ENCODE data around the gene MTHFSD.

The MTHFSD gene

GRCh38 chr16:86514481-86515376 is 40.3 kb downstream of the MTHFSD start:
- DNase-seq (ENCODE audit: low spot score): no peak

DNA sequence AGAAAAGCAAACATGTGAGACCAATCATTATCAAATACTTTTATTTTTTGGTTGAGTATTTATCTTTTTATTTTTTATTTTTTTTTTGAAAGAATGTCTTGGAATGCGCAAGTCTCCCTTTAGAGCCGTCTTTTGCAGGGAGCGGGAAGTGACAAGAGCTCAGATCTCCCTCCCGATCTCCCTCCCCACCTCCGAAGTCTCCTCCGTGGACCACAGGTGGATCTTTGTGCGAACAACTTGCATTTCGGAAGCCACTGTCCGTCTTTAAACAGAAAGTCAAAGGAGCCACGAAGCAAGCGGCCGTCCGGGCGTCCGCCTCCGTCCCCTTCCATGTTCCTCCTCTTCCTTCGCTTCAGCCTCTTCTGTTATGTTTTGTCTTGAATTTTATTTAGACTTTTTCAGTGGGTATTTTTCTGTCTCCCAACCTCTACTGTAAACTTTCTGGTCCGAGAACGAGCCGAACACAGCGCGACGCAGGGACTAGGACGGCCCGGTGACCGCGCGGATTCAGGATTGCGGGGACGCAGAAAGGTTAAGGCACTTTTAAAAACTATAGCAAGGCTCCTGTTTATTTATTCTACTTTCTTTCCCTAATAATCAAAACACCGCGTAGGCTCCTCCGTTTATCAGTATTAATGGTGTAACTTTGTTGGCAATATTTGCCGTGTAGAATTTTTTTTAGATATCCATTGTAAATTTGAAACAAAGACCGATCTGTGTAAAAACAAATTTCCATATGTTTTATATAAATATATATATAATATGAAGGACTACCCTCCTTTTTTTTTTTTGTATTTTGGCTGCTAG is 41.4 kb downstream of the MTHFSD start:
- no peak for DNase-seq (ENCODE audit: low spot score)

GRCh38 chr16:86512860-86513470 is 42.1 kb downstream of the MTHFSD start:
- no peak for DNase-seq (ENCODE audit: low spot score)

- no peak for DNase-seq (ENCODE audit: low spot score)
Observed at GRCh38 chr16:86512301-86512859, 42.7 kb downstream of the MTHFSD start.

GRCh38 chr16:86511317-86512161 is 43.5 kb downstream of the MTHFSD start:
- DNase-seq (ENCODE audit: low spot score): no peak

DNA sequence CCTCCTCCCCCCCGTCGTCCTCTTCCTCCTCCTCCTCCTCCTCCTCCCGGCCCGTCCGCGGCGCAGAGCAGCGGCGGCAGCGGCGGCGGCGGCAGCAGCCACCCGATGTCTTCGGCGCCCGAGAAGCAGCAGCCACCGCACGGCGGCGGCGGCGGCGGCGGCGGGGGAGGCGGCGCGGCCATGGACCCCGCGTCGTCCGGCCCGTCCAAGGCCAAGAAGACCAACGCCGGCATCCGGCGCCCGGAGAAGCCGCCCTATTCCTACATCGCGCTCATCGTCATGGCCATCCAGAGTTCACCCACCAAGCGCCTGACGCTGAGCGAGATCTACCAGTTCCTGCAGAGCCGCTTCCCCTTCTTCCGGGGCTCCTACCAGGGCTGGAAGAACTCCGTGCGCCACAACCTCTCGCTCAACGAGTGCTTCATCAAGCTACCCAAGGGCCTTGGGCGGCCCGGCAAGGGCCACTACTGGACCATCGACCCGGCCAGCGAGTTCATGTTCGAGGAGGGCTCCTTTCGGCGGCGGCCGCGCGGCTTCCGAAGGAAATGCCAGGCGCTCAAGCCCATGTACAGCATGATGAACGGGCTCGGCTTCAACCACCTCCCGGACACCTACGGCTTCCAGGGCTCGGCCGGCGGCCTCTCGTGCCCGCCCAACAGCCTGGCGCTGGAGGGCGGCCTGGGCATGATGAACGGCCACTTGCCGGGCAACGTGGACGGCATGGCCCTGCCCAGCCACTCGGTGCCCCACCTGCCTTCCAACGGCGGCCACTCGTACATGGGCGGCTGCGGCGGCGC is 44.4 kb downstream of the MTHFSD start, which contains the start of gene FOXF1:
Gene FOXF1, plus strand, starts transcription at position 63 of the 797 bp plus-strand sequence. Its CDS starts 43 bp downstream, at position 106.
- DNase-seq (ENCODE audit: low spot score): peak; percentile 46

GRCh38 chr16:86509759-86510464 is 45.1 kb downstream of the MTHFSD start:
- peak; percentile 63 for DNase-seq (ENCODE audit: low spot score)

DNA sequence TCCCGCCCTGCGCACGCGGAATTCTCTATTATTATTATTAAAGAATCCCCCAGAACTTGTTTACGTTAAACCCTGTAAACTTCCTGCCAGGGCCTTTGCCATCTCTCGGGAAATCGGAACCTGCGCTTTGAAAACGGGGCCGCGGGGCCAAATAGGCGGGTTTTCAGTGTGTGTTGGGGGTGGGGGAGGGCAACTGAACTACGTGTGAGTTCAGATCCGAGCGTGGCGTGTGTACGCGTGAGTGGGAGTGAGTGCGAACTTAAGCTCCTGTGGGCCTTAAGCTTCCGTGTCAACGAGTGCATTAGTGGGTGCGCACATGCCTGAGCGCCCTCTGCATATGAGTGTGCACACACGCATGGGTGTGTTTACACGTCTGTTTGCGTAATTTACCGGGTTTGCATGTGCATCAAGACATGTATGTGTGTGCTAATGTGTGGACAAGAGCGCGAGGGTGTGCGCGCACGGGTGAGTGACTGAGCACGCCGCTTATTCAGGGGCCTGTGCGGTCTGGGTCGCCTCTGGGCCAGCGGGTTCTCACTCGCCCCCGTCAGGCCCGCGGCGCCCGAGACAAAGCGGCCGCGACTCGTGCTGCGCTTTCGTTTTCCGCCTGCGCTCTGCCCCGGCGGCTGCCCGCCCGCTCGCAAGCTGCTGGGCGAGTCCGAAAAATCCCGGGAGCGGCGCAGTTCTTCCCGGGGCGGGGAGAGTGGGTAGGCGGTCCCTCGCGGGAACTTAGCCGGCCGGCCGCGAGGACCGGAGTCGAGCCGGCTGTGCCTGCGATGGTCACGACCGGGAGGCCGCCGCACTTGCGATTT is 45.9 kb downstream of the MTHFSD start:
- peak; percentile 88 for DNase-seq (ENCODE audit: low spot score)

- no peak for DNase-seq (ENCODE audit: low spot score)
Observed at GRCh38 chr16:86508028-86508946, 46.7 kb downstream of the MTHFSD start.

GRCh38 chr16:86507173-86508027 is 47.6 kb downstream of the MTHFSD start:
- DNase-seq (ENCODE audit: low spot score): no peak

DNA sequence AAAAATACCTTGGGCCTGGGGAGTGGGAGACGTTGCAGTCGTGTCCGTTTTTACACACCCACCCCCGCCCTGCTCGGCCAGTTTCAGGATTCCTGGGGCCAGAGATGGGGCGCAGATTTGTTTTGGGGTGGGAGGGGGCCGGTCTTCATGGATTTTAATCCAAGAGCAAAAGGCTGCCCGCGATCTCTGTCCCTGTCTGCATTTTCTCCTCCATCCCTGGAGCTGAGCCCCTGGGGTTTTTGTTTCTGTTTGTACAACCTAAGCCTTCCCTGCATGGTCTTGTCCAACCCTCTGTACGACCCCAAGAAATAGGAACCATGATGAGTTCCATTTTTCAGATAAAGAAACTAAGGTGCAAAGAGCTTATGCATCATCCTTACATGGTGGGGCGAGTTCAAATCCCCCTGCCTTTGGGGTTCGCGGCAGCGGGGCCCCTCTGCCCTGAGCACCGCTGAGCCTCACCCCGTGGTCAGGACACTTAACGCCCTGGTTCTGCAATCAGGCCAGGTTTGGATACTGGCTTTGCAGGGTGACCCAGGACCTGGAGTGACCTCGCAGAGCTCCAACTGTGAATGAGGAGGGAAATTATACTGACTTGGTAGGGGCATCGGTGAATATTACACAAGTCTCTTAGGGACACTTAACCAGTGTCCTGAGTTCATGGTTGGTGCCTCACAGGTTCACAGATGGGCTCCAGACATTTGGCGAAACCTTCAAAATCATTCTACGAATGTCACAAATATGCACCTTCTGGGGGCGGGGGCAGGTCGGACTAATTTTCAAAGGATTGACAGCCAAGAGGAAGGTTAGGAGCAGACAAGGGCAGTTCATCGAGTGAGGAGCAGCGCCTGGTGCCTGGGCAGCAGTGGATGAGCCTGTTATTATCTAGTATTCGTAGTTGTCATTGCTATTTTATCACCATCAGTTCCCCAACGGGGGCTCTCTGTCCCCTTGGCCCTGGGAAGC is 48.9 kb downstream of the MTHFSD start:
- no peak for DNase-seq (ENCODE audit: low spot score)

- no peak for DNase-seq (ENCODE audit: low spot score)
Observed at GRCh38 chr16:86505185-86505898, 49.7 kb downstream of the MTHFSD start.

- no peak for DNase-seq (ENCODE audit: low spot score)
Observed at GRCh38 chr16:86504315-86505184, 50.5 kb downstream of the MTHFSD start.

DNA sequence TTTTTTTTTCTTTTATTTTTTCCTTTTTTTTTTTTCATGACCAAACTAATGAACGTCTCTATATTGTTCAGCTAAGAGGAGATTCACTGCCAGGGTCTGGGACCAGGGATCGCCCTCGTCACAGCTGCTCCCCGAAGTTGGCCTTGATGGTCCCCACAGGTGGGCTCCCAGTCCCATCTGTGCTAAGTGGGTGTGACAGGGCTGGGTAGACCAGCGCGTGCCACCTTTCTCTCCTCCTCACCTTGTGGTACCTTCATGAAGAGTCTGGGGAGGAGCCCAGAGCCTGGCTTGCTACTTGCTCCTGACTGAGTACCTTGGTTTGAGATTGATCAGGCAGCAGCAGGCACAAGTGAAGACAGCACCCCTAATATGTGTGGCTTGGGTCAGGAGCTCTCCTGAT is 51.2 kb downstream of the MTHFSD start:
- DNase-seq (ENCODE audit: low spot score): no peak
